Fibroblast of lung (primary cell): ENCODE data around the gene INHBB. TPM values are rescaled to one million over a fixed set of nuclear protein-coding genes. Genes with fewer than 3 reads are reported as not detected.

Source experiments
- DNase-seq, 2 donors: peaks; one replicate each; pipeline versions ENCODE4 v3.0.0 to v3.0.0-alpha.2; 2010; ENCODE audit warnings: low read depth in 2 of 2
- H2AFZ ChIP-seq: 2 replicates; pipeline ENCODE4 v1.5.1; 2012; ENCODE audit warnings: low read length, control low read depth, inconsistent platforms
- H3K27ac ChIP-seq: 2 replicates; pipeline ENCODE4 v1.5.1; 2011; ENCODE audit warnings: low read length, control low read depth; ENCODE audit not compliant: insufficient read depth
- H3K27me3 ChIP-seq: 2 replicates; pipeline ENCODE4 v1.5.1; 2011; ENCODE audit warnings: mild to moderate bottlenecking, low read length; ENCODE audit not compliant: control insufficient read depth, insufficient read depth
- H3K36me3 ChIP-seq: 2 replicates; pipeline ENCODE4 v1.5.1; 2011; ENCODE audit warnings: low read length; ENCODE audit not compliant: control insufficient read depth, insufficient read depth
- H3K4me1 ChIP-seq: 2 replicates; pipeline ENCODE4 v1.5.1; 2011; ENCODE audit warnings: low read length; ENCODE audit not compliant: control insufficient read depth, insufficient read depth; ENCODE audit errors: extremely low read depth
- H3K4me2 ChIP-seq: 2 replicates; pipeline ENCODE4 v1.5.1; 2011; ENCODE audit warnings: low read length, control low read depth; ENCODE audit not compliant: insufficient read depth; ENCODE audit errors: extremely low read depth
- H3K4me3 ChIP-seq, 4 experiments: fragments of 200-600 bp in 1 of 4; sonication (generic) in 1 of 4; replicated peaks in 1 of 4; 2 replicates each; pipeline ENCODE4 v1.5.1; 2011 to 2016; ENCODE audit warnings: low read length in 4 of 4, low read depth in 3 of 4, mild to moderate bottlenecking in 3 of 4, control low read depth in 2 of 4, inconsistent platforms in 1 of 4, mixed read lengths in 1 of 4; ENCODE audit not compliant: insufficient read depth in 1 of 4; ENCODE audit errors: control extremely low read depth in 1 of 4
- H3K79me2 ChIP-seq: 2 replicates; pipeline ENCODE4 v1.5.1; 2012; ENCODE audit warnings: mild to moderate bottlenecking, low read length, inconsistent platforms; ENCODE audit not compliant: control insufficient read depth, insufficient read depth
- H3K9ac ChIP-seq: 2 replicates; pipeline ENCODE4 v1.5.1; 2011; ENCODE audit warnings: mild to moderate bottlenecking, low read length, control low read depth; ENCODE audit not compliant: insufficient read depth
- H3K9me3 ChIP-seq: 2 replicates; pipeline ENCODE4 v1.5.1; 2012; ENCODE audit warnings: low read depth, low read length; ENCODE audit not compliant: control insufficient read depth, insufficient read depth
- H4K20me1 ChIP-seq: 2 replicates; pipeline ENCODE4 v1.5.1; 2011; ENCODE audit warnings: low read length; ENCODE audit not compliant: control insufficient read depth, insufficient read depth; ENCODE audit errors: extremely low read depth
- CTCF ChIP-seq, 2 donors: IDR thresholded peaks in 1 of 2; conservative IDR thresholded peaks in 1 of 2; 1 replicate in 1 of 2; 2 replicates in 1 of 2; pipeline ENCODE4 v1.5.1; 2011 to 2012; ENCODE audit warnings: low read length in 2 of 2, control low read depth in 1 of 2, inconsistent platforms in 1 of 2, low read depth in 1 of 2, mild to moderate bottlenecking in 1 of 2
- EZH2 ChIP-seq: IDR thresholded peaks from 2 replicates; pipeline ENCODE4 v1.5.1; 2012; ENCODE audit warnings: low read length, control low read depth, mild to moderate bottlenecking; ENCODE audit errors: missing control alignments
- polyA plus RNA-seq, 2 donors: library from polyadenylated mRNA; depleted of rRNA in 1 of 2; stranded (reverse) in 1 of 2; unstranded in 1 of 2; fragments of >200 nt; gene quantifications; 2 replicates each; pipeline ENCODE4 v1.2.1, GENCODE V29; 2011 to 2012; ENCODE audit warnings: missing spikeins in 1 of 2
- total RNA-seq: library from RNA; depleted of rRNA; stranded (reverse); fragments of >200 nt; gene quantifications from 2 replicates; pipeline ENCODE4 v1.2.1, GENCODE V29; 2014

The INHBB gene
- total and polyA plus RNA-seq, 2 donors (not counting 1 experiment from before 2014, with no cell fraction given) = 0.01 TPM; not detected in 1

DNA sequence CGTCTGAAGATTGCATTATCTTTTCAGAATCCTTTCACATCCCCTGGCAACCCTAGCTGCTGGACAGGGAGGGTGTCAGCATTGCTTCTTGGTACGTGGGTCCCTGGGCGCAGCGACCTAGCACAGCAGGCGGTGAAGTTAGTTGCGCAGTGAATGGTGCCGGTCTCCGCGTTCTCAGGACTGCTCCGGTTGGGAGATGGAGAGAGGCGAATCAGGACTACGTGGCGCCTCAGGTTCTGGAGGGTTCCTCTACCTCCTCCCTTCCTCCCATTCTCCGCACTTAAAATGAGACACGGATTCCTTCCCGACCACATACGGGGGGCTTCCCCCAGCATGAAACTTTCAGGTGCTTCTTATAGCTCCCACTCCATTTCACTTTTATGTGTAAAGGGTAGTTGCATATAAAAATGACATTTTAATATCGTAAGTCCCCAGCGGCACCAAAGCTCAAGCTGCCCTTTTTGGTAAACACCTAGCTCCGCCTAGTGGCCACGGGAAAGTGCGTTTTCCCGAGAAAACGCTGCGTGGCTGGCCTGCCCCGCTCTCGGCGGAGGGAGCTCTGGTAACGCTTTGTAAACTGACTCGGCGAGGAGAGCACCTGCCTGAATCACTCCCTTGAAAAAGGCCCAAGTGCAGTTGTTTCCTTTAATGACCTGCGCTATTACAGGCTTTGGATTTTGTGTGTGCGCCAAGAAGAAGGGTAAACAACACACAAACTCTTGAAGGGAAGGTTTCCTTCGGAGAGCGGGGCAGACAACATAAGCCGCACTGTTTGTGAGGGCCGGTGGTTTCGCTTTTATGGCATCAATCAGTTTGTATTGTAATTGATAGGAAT, 32.9 kb upstream of the INHBB start:
- TF ChIP-seq CTCF (conservative IDR thresholded peaks at IDR 0.05 in 1 of 2, IDR thresholded peaks at IDR 0.05 in 1 of 2; ENCODE audit: low read depth in 1 of 2, low read length in 2 of 2) (peak; percentile 98 to 99), EZH2 (no peak)
- Histone ChIP-seq H2AFZ (peak overlapping the region; percentile 94), H3K27ac (peak overlapping the region; percentile 17), H3K79me2 (no peaks in the 10 kb centered on the region), H3K4me2 (peak overlapping the region; percentile 100), H3K27me3 (peaks cover 5% of the 10 kb centered on the region), H3K9me3 (no peaks in the 10 kb centered on the region), H3K36me3 (no peaks in the 10 kb centered on the region), H3K4me1 (no peaks in the 10 kb centered on the region), H3K9ac (peak overlapping the region; percentile 51), H3K4me3 (peak overlapping the region; percentile 60 to 77 (median 72)), H4K20me1 (no peaks in the 10 kb centered on the region)
- DNase-seq = peak; percentile 77 to 86

- Histone ChIP-seq H3K4me2 (peak overlapping the region; percentile 100), H3K9ac (peak overlapping the region; percentile 51)
- no peak for DNase-seq
These were observed 32.0 kb upstream of the INHBB start for GRCh38 chr2:120313695-120314615.

More at GRCh38 chr2:120313695-120314615, 32.0 kb upstream of the INHBB start:
- Histone ChIP-seq H3K79me2 (no peaks in the 10 kb centered on the region), H2AFZ (peak overlapping the region; percentile 94), H3K9me3 (no peaks in the 10 kb centered on the region), H4K20me1 (no peaks in the 10 kb centered on the region), H3K27ac (no peak overlapping the region), H3K36me3 (no peaks in the 10 kb centered on the region), H3K4me1 (no peaks in the 10 kb centered on the region), H3K27me3 (peaks cover 9% of the 10 kb centered on the region), H3K4me3 (peak overlapping the region; percentile 60 to 77 (median 72))
- TF ChIP-seq CTCF (conservative IDR thresholded peaks at IDR 0.05 in 1 of 2, IDR thresholded peaks at IDR 0.05 in 1 of 2; ENCODE audit: low read depth in 1 of 2, low read length in 2 of 2) (no peak), EZH2 (no peak)
